Measurements from ENCODE around the gene ABCB9. TPM values are rescaled to one million over a fixed set of nuclear protein-coding genes. Genes with fewer than 3 reads are reported as not detected.

ABCB9 gene
- total and polyA plus RNA-seq, 8 donors = 1.3 to 6.7 (median 3.1) TPM

GRCh38 chr12:122882908-122883558 lies 83.2 kb downstream of the ABCB9 start:
- Histone ChIP-seq H3K27ac (no peak overlapping the region), H3K4me1 (peaks cover 16 to 44% (median 41%) of the 10 kb centered on the region in 3 donors), H3K27me3 (no peaks in the 10 kb centered on the region), H3K36me3 (no peaks in the 10 kb centered on the region), H3K9me3 (no peaks in the 10 kb centered on the region), H3K4me3 (no peak overlapping the region)
- FAIRE-seq (no peak), ATAC-seq (no peak), DNase-seq (no peak)
- no peak for TF ChIP-seq CTCF (IDR thresholded peaks at IDR 0.05)
- intact Hi-C loops (cut with DNase I) = no loop called here
- 81 to 83% methylated on average over 11 of the region's 11 CpGs for WGBS, 2 donors

- peak in 3 of 4 donors; percentile 58 to 76 (median 66) for ATAC-seq
Measured at GRCh38 chr12:122880668-122881067, 85.6 kb downstream of the ABCB9 start.

GRCh38 chr12:122880155-122880667 lies 86.1 kb downstream of the ABCB9 start:
- WGBS, 2 donors = 57 to 59% methylated on average over 10 of the region's 10 CpGs
- no peak for FAIRE-seq
- Histone ChIP-seq H3K4me1 (peaks cover 8 to 32% (median 20%) of the 10 kb centered on the region in 3 donors), H3K4me3 (no peak overlapping the region), H3K9me3 (no peaks in the 10 kb centered on the region), H3K27me3 (no peaks in the 10 kb centered on the region), H3K36me3 (no peaks in the 10 kb centered on the region), H3K27ac (peak overlapping the region in 1 of 4 donors; percentile 33)
- ATAC-seq = peak in 2 of 4 donors; percentile 24 to 30
- no peak for DNase-seq
- intact Hi-C loops (cut with DNase I) = no loop called here
- TF ChIP-seq CTCF (IDR thresholded peaks at IDR 0.05) = no peak

More at GRCh38 chr12:122880668-122881067, 85.6 kb downstream of the ABCB9 start:
- Histone ChIP-seq H3K27me3 (no peaks in the 10 kb centered on the region), H3K4me1 (peaks cover 8 to 32% (median 20%) of the 10 kb centered on the region in 3 donors), H3K27ac (no peak overlapping the region), H3K4me3 (no peak overlapping the region), H3K36me3 (no peaks in the 10 kb centered on the region), H3K9me3 (no peaks in the 10 kb centered on the region)
- WGBS, 2 donors = 67 to 70% methylated on average over 8 of the region's 8 CpGs
- no peak for FAIRE-seq
- no peak for TF ChIP-seq CTCF (IDR thresholded peaks at IDR 0.05)
- no peak for DNase-seq
- intact Hi-C loops (cut with DNase I) = no loop called here

Small RNAs within 50 kb of the gene (microRNA-seq; reads per million reads assigned to microRNA genes)
- 0 reads per million in 2 donors for gene MIR4304

Other genes with a start within 250 kb of the ABCB9 start
- gene HCAR3, start 249.7 kb downstream of the ABCB9 start, total RNA-seq = under 1 TPM in 3 of 6 donors, not detected in 3; 0.12 to 0.49 (median 0.22) TPM
- not detected for gene HCAR3, start 249.7 kb downstream of the ABCB9 start, polyA plus RNA-seq
- gene HCAR1, start 235.6 kb downstream of the ABCB9 start, total RNA-seq = under 1 TPM in 4 of 6 donors, not detected in 2; 0.04 to 0.19 (median 0.10) TPM
- under 1 TPM in 1 of 2 donors, not detected in 1; 0.11 TPM for gene HCAR1, start 235.6 kb downstream of the ABCB9 start, polyA plus RNA-seq
- 10 to 100 TPM; 12.2 to 20.9 (median 16.0) TPM for gene DENR, start 213.6 kb downstream of the ABCB9 start, total RNA-seq
- 10 to 100 TPM; 13.5 to 20.4 TPM for gene DENR, start 213.6 kb downstream of the ABCB9 start, polyA plus RNA-seq
- under 1 TPM; 0.16 to 0.32 (median 0.21) TPM for gene CCDC62, start 191.9 kb downstream of the ABCB9 start, total RNA-seq
- under 1 TPM; 0.19 to 0.31 TPM for gene CCDC62, start 191.9 kb downstream of the ABCB9 start, polyA plus RNA-seq
- 10 to 100 TPM; 41.0 to 96.3 (median 47.9) TPM for gene HIP1R, start 131.0 kb downstream of the ABCB9 start, total RNA-seq
- gene HIP1R, start 131.0 kb downstream of the ABCB9 start, polyA plus RNA-seq = 100 to 1,000 TPM; 158 to 206 TPM
- 10 to 100 TPM; 13.5 to 20.2 (median 17.3) TPM for gene VPS37B, start 70.3 kb downstream of the ABCB9 start, total RNA-seq
- gene VPS37B, start 70.3 kb downstream of the ABCB9 start, polyA plus RNA-seq = 10 to 100 TPM; 27.4 to 30.1 TPM
- 10 to 100 TPM; 12.9 to 20.9 (median 17.2) TPM for gene OGFOD2, start 8.8 kb upstream of the ABCB9 start, total RNA-seq
- 10 to 100 TPM; 22.2 to 30.9 TPM for gene OGFOD2, start 8.8 kb upstream of the ABCB9 start, polyA plus RNA-seq
- gene ARL6IP4, start 14.2 kb upstream of the ABCB9 start, total RNA-seq = 100 to 1,000 TPM in 4 of 6 donors, 10 to 100 TPM in 2; 85.3 to 129 (median 101) TPM
- 100 to 1,000 TPM; 281 to 296 TPM for gene ARL6IP4, start 14.2 kb upstream of the ABCB9 start, polyA plus RNA-seq
- 1 to 10 TPM; 4.4 to 9.8 (median 5.6) TPM for gene PITPNM2, start 184.6 kb upstream of the ABCB9 start, total RNA-seq
- 10 to 100 TPM in 1 of 2 donors, 1 to 10 TPM in 1; 8.2 to 13.2 TPM for gene PITPNM2, start 184.6 kb upstream of the ABCB9 start, polyA plus RNA-seq

Measured in pancreas (tissue), 10 donors.